GM18870 (cell line): ENCODE results near the gene ADPRHL1.

Experiments
- ATAC-seq: cut with Tn5 transposase; IDR thresholded peaks from one replicate; pipeline ENCODE4 v1.9.1; 2021; ENCODE audit warnings: moderate library complexity; ENCODE audit not compliant: unreplicated experiment

ADPRHL1 gene

GRCh38 chr13:113433391-113433916 is 19.8 kb downstream of the ADPRHL1 start:
- no peak for ATAC-seq

GRCh38 chr13:113432506-113433270 is 20.6 kb downstream of the ADPRHL1 start:
- no peak for ATAC-seq

- no peak for ATAC-seq
These were observed 22.1 kb downstream of the ADPRHL1 start for GRCh38 chr13:113431171-113431570.

DNA sequence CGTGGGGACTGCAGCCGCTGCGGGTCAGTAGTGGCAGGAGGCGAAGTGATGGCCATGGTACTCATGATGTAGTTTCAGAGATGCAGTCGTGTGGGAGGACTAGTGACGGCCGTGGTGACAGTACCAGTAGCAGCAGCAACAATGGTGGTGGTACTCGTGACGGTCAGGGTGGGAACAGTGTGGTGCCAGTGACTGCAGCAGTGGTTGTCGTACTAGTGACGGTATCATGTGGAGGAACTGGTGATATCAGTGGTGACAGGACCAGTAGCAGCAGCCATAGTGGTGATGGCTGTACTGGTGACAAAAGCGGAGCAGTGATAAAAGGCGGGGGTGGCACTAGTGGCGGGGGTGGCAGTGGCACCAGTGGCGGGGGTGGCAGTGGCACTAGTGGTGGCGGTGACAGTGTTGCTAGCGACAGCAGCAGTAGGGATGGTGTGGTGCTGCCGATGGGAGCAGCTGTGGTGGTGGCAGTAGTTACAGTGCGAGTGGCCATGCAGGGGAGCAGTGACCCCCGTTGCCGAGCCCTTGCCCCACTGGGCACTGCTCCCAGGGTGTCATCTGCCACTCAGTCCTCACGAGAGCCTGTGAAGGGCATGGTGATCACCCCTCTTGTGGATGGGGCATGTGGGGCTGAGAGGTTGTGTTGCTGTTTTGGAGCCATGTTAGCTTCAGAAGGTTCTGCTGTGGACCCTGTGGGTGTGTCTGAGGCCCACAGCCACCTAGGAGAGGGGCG is 22.7 kb downstream of the ADPRHL1 start:
- no peak for ATAC-seq

GRCh38 chr13:113429608-113429985 is 23.7 kb downstream of the ADPRHL1 start:
- ATAC-seq = no peak

GRCh38 chr13:113428871-113429607 is 24.2 kb downstream of the ADPRHL1 start:
- no peak for ATAC-seq

DNA sequence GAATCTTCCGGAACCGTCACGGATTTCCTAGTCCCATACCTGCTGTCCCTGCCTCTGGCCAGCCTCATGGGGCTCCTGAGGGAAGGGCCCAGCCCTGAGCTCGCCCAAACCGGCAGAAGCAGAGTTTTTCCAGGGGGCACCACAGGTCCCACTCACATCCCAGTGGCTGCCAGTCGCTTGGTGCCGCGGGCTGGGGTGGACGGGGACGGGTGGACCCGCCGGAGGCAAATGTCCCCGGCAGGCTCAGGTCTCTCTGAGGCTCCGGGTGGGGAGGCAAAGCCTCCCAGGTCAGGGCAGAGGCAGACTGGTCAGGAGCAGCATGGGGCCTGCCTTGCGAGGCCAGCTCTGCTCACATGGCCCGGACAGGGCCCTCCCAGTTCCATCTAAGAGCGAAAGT is 24.8 kb downstream of the ADPRHL1 start:
- ATAC-seq = no peak

- no peak for ATAC-seq
These were observed 25.5 kb downstream of the ADPRHL1 start for GRCh38 chr13:113427562-113428468.

- ATAC-seq = no peak
These were observed 26.7 kb downstream of the ADPRHL1 start for GRCh38 chr13:113426591-113426986.

GRCh38 chr13:113425941-113426590 is 27.2 kb downstream of the ADPRHL1 start:
- no peak for ATAC-seq

GRCh38 chr13:113423520-113424163 is 29.6 kb downstream of the ADPRHL1 start:
- no peak for ATAC-seq

- ATAC-seq = no peak
These were observed 30.3 kb downstream of the ADPRHL1 start for GRCh38 chr13:113422807-113423519.

- ATAC-seq = no peak
These were observed 31.5 kb downstream of the ADPRHL1 start for GRCh38 chr13:113421673-113422270.

DNA sequence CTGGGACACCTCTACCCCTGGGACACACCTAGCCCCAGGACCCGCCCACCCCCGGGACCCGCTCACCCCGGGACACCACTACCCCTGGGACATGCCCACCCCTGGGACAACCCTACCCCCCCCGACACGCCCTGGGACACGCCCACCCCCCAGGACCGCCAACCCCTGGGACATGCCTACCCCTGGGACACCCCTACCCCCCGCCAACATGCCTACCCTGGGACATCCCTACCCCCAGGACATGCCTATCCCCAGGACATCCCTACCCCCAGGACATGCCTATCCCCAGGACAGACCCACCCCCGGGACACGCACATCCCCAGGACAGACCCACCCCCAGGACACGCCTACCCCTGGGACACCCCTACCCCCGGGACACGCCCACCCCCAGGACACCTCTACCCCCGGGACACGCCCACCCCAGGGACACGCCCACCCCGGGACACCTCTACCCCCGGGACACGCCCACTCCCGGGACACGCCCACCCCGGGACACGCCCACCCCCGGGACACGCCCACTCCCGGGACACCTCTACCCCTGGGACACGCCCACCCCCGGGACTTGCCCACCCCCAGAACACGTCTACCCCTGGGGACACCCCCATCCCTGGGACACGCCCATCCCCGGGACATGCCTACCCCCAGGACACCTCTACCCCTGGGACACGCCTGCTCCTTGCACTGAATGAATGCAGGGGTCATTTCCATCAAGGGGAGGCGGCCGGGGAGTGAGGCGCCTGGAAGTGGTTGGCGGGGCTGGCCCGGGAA is 32.3 kb downstream of the ADPRHL1 start:
- ATAC-seq = no peak

- no peak for ATAC-seq
These were observed 33.1 kb downstream of the ADPRHL1 start for GRCh38 chr13:113420232-113420631.

- no peak for ATAC-seq
These were observed 33.6 kb downstream of the ADPRHL1 start for GRCh38 chr13:113419531-113420193.

- ATAC-seq = no peak
These were observed 34.6 kb downstream of the ADPRHL1 start for GRCh38 chr13:113418722-113419049.
